Fibroblast of lung (primary cell): ENCODE measurements around the gene DPYD.

Experiments
- EZH2 ChIP-seq: IDR thresholded peaks from 2 replicates; pipeline ENCODE4 v1.5.1; 2012; ENCODE audit warnings: low read length, control low read depth, mild to moderate bottlenecking; ENCODE audit errors: missing control alignments
- TF ChIP-seq, protein P1 (sequence below), 2 donors: IDR thresholded peaks in 1 of 2; conservative IDR thresholded peaks in 1 of 2; 1 replicate in 1 of 2; 2 replicates in 1 of 2; pipeline ENCODE4 v1.5.1; 2011 to 2012; ENCODE audit warnings: low read length in 2 of 2, control low read depth in 1 of 2, inconsistent platforms in 1 of 2, low read depth in 1 of 2, mild to moderate bottlenecking in 1 of 2

DNA sequence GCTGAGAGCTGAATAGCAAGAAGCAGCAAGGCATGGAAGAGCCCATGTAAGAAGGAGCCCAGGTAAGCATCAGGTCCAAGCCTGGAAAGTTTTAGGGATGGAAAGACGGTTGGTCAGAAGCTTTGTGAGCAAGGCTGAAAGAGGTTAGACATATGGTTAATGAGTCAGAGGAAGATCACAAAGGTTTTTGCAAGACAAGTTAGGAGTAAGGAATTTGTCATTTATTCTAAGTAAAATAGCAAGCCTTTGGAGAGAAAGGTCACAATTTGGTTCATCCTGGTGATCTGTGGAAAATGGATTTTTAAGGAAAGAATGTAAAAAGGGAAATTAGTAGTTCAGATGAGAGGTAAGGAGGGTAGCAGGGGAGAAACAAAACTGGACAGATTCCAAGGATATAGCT is 106.7 kb downstream of the DPYD start:
- TF ChIP-seq, protein P1, sequence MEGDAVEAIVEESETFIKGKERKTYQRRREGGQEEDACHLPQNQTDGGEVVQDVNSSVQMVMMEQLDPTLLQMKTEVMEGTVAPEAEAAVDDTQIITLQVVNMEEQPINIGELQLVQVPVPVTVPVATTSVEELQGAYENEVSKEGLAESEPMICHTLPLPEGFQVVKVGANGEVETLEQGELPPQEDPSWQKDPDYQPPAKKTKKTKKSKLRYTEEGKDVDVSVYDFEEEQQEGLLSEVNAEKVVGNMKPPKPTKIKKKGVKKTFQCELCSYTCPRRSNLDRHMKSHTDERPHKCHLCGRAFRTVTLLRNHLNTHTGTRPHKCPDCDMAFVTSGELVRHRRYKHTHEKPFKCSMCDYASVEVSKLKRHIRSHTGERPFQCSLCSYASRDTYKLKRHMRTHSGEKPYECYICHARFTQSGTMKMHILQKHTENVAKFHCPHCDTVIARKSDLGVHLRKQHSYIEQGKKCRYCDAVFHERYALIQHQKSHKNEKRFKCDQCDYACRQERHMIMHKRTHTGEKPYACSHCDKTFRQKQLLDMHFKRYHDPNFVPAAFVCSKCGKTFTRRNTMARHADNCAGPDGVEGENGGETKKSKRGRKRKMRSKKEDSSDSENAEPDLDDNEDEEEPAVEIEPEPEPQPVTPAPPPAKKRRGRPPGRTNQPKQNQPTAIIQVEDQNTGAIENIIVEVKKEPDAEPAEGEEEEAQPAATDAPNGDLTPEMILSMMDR (conservative IDR thresholded peaks at IDR 0.05 in 1 of 2, IDR thresholded peaks at IDR 0.05 in 1 of 2; ENCODE audit: low read depth in 1 of 2, low read length in 2 of 2): no peak
- TF ChIP-seq EZH2: no peak
